BLaER1 (cell line): Measurements from ENCODE around the gene CYB5A.
A peak's percentile ranks its signal among the peaks of the same experiment; 100 is the strongest.

Experiments used
- H3K27ac ChIP-seq: shearing (Covaris generic); formaldehyde crosslinking; 2 replicates; pipeline ENCODE4 v1.8.1; 2022
- H3K27me3 ChIP-seq: shearing (Covaris generic); formaldehyde crosslinking; 2 replicates; pipeline ENCODE4 v1.8.1; 2022
- H3K36me3 ChIP-seq: shearing (Covaris generic); formaldehyde crosslinking; 2 replicates; pipeline ENCODE4 v1.8.1; 2022
- H3K4me1 ChIP-seq: shearing (Covaris generic); formaldehyde crosslinking; 2 replicates; pipeline ENCODE4 v1.8.1; 2022
- H3K4me2 ChIP-seq: shearing (Covaris generic); formaldehyde crosslinking; 2 replicates; pipeline ENCODE4 v1.8.1; 2022
- H3K4me3 ChIP-seq: shearing (Covaris generic); formaldehyde crosslinking; 2 replicates; pipeline ENCODE4 v1.8.1; 2022
- H3K9ac ChIP-seq: shearing (Covaris generic); formaldehyde crosslinking; 2 replicates; pipeline ENCODE4 v1.8.1; 2022
- H3K9me3 ChIP-seq: shearing (Covaris generic); formaldehyde crosslinking; 2 replicates; pipeline ENCODE4 v1.8.1; 2022
- H4K20me1 ChIP-seq: shearing (Covaris generic); formaldehyde crosslinking; 2 replicates; pipeline ENCODE4 v1.8.1; 2022
- Cebpa-rat ChIP-seq: shearing (Covaris generic); IDR thresholded peaks from 2 replicates; pipeline ENCODE4 v1.8.1; 2022

Gene CYB5A

GRCh38 chr18:74281011-74281979, 10.5 kb downstream of the CYB5A start:
- peaks cover 24% of the 10 kb centered on the region for H3K4me1 ChIP-seq
- no peak overlapping the region for H3K4me3 ChIP-seq
- 0 out of 2 replicates have a peak, but pooled peaks cover 11% of the 10 kb centered on the region for H4K20me1 ChIP-seq
- H3K9ac ChIP-seq: peak overlapping the region; percentile 63; the same call in 1 of the 2 replicates
- peaks cover 15% of the 10 kb centered on the region for H3K36me3 ChIP-seq
- H3K9me3 ChIP-seq: no peaks in the 10 kb centered on the region
- no peaks in the 10 kb centered on the region for H3K27me3 ChIP-seq
- peak overlapping the region; percentile 89 for H3K4me2 ChIP-seq
- H3K27ac ChIP-seq: peak overlapping the region; percentile 72
- no peak for TF ChIP-seq Cebpa-rat

GRCh38 chr18:74278983-74279382, 12.8 kb downstream of the CYB5A start:
- H3K4me2 ChIP-seq: no peak overlapping the region
- H3K4me1 ChIP-seq: peaks cover 24% of the 10 kb centered on the region
- peaks cover 23% of the 10 kb centered on the region for H3K36me3 ChIP-seq
- H4K20me1 ChIP-seq: 0 out of 2 replicates have a peak, but pooled peaks cover 11% of the 10 kb centered on the region
- TF ChIP-seq Cebpa-rat: no peak
- no peaks in the 10 kb centered on the region for H3K9me3 ChIP-seq
- no peak overlapping the region for H3K4me3 ChIP-seq
- H3K27ac ChIP-seq: no peak overlapping the region
- no peaks in the 10 kb centered on the region for H3K27me3 ChIP-seq
- H3K9ac ChIP-seq: no peak overlapping the region

- TF ChIP-seq Cebpa-rat: no peak
- H3K9ac ChIP-seq: no peak overlapping the region
- H3K27ac ChIP-seq: no peak overlapping the region
These were observed 13.7 kb downstream of the CYB5A start for GRCh38 chr18:74278058-74278457.

GRCh38 chr18:74277296-74277695, 14.5 kb downstream of the CYB5A start:
- Histone ChIP-seq H3K4me3 (no peak overlapping the region), H3K4me2 (no peak overlapping the region), H3K4me1 (peaks cover 13% of the 10 kb centered on the region), H3K9me3 (no peaks in the 10 kb centered on the region), H3K27me3 (no peaks in the 10 kb centered on the region), H3K36me3 (peaks cover 23% of the 10 kb centered on the region), H4K20me1 (0 out of 2 replicates have a peak, but pooled peaks cover 17% of the 10 kb centered on the region), H3K27ac (no peak overlapping the region), H3K9ac (no peak overlapping the region)
- TF ChIP-seq Cebpa-rat: no peak

More at GRCh38 chr18:74278058-74278457, 13.7 kb downstream of the CYB5A start:
- Histone ChIP-seq H3K4me3 (no peak overlapping the region), H3K36me3 (peaks cover 23% of the 10 kb centered on the region), H3K27me3 (no peaks in the 10 kb centered on the region), H3K4me1 (peaks cover 21% of the 10 kb centered on the region), H4K20me1 (0 out of 2 replicates have a peak, but pooled peaks cover 17% of the 10 kb centered on the region), H3K9me3 (no peaks in the 10 kb centered on the region), H3K4me2 (no peak overlapping the region)

- Histone ChIP-seq H3K27ac (no peak overlapping the region), H3K4me1 (peaks cover 6% of the 10 kb centered on the region), H3K36me3 (peaks cover 23% of the 10 kb centered on the region), H3K4me3 (no peak overlapping the region), H3K9ac (no peak overlapping the region), H3K9me3 (no peaks in the 10 kb centered on the region), H4K20me1 (0 out of 2 replicates have a peak, but pooled peaks cover 17% of the 10 kb centered on the region), H3K4me2 (no peak overlapping the region), H3K27me3 (no peaks in the 10 kb centered on the region)
- no peak for TF ChIP-seq Cebpa-rat
These were observed 15.2 kb downstream of the CYB5A start for GRCh38 chr18:74276609-74277008.

GRCh38 chr18:74275736-74276135, 16.0 kb downstream of the CYB5A start:
- no peak for TF ChIP-seq Cebpa-rat
- Histone ChIP-seq H3K4me3 (no peak overlapping the region), H3K9ac (no peak overlapping the region), H3K27ac (no peak overlapping the region), H3K27me3 (no peaks in the 10 kb centered on the region), H3K4me1 (no peaks in the 10 kb centered on the region), H3K9me3 (no peaks in the 10 kb centered on the region), H3K36me3 (peaks cover 23% of the 10 kb centered on the region), H4K20me1 (0 out of 2 replicates have a peak, but pooled peaks cover 17% of the 10 kb centered on the region), H3K4me2 (no peak overlapping the region)

- Histone ChIP-seq H3K4me1 (no peaks in the 10 kb centered on the region), H3K4me3 (no peak overlapping the region), H3K36me3 (peaks cover 23% of the 10 kb centered on the region), H3K27ac (no peak overlapping the region), H3K4me2 (no peak overlapping the region), H3K27me3 (no peaks in the 10 kb centered on the region), H4K20me1 (peaks cover 17% of the 10 kb centered on the region; the same call in 1 of the 2 replicates), H3K9me3 (no peaks in the 10 kb centered on the region), H3K9ac (no peak overlapping the region)
- TF ChIP-seq Cebpa-rat: no peak
These were observed 17.1 kb downstream of the CYB5A start for GRCh38 chr18:74274700-74275099.

- no peak overlapping the region for H3K4me2 ChIP-seq
- peaks cover 19% of the 10 kb centered on the region; the same call in 1 of the 2 replicates for H4K20me1 ChIP-seq
- no peak overlapping the region for H3K4me3 ChIP-seq
- no peaks in the 10 kb centered on the region for H3K27me3 ChIP-seq
- H3K36me3 ChIP-seq: peaks cover 24% of the 10 kb centered on the region
- no peaks in the 10 kb centered on the region for H3K4me1 ChIP-seq
- H3K27ac ChIP-seq: no peak overlapping the region
- no peak for TF ChIP-seq Cebpa-rat
- H3K9ac ChIP-seq: no peak overlapping the region
- no peaks in the 10 kb centered on the region for H3K9me3 ChIP-seq
These were observed 18.4 kb downstream of the CYB5A start for GRCh38 chr18:74273394-74273793.

GRCh38 chr18:74271635-74272034, 20.1 kb downstream of the CYB5A start:
- H3K4me2 ChIP-seq: no peak overlapping the region
- H3K9ac ChIP-seq: no peak overlapping the region
- no peak overlapping the region for H3K27ac ChIP-seq
- no peak for TF ChIP-seq Cebpa-rat
- no peaks in the 10 kb centered on the region for H3K9me3 ChIP-seq
- H3K27me3 ChIP-seq: no peaks in the 10 kb centered on the region
- peaks cover 23% of the 10 kb centered on the region; the same call in 1 of the 2 replicates for H3K36me3 ChIP-seq
- peaks cover 10% of the 10 kb centered on the region; the same call in 1 of the 2 replicates for H4K20me1 ChIP-seq
- no peak overlapping the region for H3K4me3 ChIP-seq
- H3K4me1 ChIP-seq: no peaks in the 10 kb centered on the region
